SK-N-MC (cell line): ENCODE results near the gene TMEM14A.

Experiments
- EZH2 ChIP-seq: fragments of 200-600 bp; sonication (generic); IDR thresholded peaks from one replicate; pipeline ENCODE4 v1.6.1; 2017; ENCODE audit warnings: antibody characterized with exemption
- POLR2AphosphoS5 ChIP-seq: IDR thresholded peaks from 2 replicates; pipeline ENCODE4 v1.6.1; 2012; ENCODE audit warnings: mild to moderate bottlenecking, low read depth, low read length, borderline replicate concordance

GRCh38 chr6:52632011-52632410, 38.9 kb upstream of the TMEM14A start:
- TF ChIP-seq POLR2AphosphoS5, result no peak
- TF ChIP-seq EZH2, result no peak
